GM12892 (cell line): ENCODE results near the gene FUZ.
A peak's percentile ranks its signal among the peaks of the same experiment; 100 is the strongest.

Experiments used
- DNase-seq: peaks from one replicate; pipeline ENCODE4 v3.0.0; 2011; ENCODE audit not compliant: insufficient read length
- FAIRE-seq: peaks from 2 replicates; lab custom pipeline; 2011; peaks lifted over from hg19 to GRCh38; lab: Jason Lieb, UNC
- POLR2A ChIP-seq: IDR thresholded peaks from 2 replicates; pipeline ENCODE4 v1.6.1; 2011; ENCODE audit warnings: low read depth, low read length, control low read depth
- POLR2AphosphoS5 ChIP-seq: IDR thresholded peaks from 2 replicates; pipeline ENCODE4 v1.6.1; 2011; ENCODE audit warnings: low read depth, low read length, control low read depth
- TAF1 ChIP-seq: IDR thresholded peaks from 2 replicates; pipeline ENCODE4 v1.6.1; 2011; ENCODE audit warnings: low read depth, mild to moderate bottlenecking, control low read depth, low read length, borderline replicate concordance

The FUZ gene

DNA sequence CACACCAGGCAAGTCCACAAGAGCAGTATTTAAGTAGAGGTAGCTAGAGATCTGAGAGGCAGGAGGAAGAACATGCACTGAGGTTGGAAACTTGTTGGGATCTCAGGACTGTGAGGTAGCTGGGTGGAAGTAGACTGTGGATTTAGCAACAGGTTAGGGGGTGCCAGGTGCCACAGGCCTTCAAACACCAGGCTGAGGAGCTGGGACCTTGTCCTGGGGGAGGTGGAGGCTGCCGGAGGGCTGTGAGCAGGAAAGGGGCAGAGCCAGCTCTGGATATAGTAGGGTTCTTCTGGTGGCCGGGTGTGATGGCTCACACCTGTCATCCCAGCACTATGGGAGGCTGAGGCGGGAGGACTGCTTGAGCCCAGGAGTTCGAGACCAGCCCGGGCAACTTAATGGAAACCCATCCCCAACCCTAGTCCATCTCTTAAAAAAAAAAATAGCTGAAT lies 3.1 kb downstream of the FUZ start:
- FAIRE-seq, result no peak
- no peak for TF ChIP-seq POLR2AphosphoS5
- TF ChIP-seq TAF1, result no peak
- no peak for TF ChIP-seq POLR2A

DNA sequence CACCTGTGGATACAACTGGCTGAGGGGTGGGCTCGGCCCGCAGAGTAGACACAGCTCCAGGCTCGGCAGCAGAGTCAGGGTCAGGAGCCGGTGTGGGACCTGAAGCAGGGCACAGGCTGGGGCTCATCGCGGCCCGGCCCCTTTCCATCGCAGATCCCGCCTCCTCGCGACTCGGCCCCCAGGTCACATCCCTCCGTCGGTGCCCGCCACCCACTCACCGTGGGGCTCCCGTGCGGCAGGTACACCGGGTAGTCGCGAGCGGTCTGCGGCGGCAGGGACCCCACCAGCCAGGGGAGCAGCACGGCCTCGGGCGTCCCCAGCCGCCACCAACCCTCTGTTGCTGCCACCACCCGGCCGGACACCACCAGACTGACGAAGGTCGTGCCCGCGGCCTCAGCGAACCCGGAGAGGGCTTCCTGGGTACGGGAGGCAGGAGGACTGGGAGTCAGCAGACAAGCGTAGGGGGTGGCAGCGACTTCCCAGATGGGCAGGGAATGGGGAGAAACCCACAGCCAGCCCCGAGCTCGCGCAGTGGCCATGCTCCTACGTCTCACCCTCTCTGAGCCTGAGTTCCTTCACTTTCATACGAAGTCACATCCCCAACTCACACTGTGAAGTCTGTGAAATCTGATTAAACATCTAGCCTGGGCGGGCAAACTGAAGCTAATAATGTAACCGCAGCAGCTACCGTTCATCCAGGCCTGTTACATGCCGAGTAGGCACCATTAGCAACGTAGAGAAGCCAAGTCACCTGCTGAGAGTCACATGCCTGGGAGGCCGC lies 3.7 kb downstream of the FUZ start:
- FAIRE-seq, result no peak
- DNase-seq, result no peak
- TF ChIP-seq POLR2AphosphoS5, result no peak
- TF ChIP-seq TAF1, result no peak
- no peak for TF ChIP-seq POLR2A

More for the DNA sequence above, 3.1 kb downstream of the FUZ start:
- DNase-seq, result no peak

DNA sequence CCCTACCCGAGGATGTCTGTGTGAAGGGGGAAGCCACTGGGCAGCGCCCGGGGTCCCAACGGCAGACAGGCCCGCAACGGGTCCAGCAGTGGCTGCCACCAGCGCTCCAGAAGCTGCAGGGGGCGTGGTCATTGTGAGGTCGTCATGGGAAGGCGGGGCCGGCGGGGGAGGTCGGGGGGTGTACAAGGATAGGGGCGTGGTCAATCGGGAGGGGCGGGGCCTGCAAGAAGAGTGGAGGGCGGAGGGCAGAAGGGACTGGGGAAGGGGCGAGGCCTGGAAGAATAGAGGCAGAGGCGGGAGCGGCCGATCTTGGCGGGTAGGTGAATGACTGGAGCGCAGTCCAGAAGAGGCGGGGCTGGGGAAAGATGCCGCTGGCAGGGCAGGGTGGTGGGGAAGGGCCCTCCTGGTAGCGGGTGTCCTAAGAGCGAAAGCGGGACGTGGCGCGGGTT lies 4.4 kb downstream of the FUZ start:
- peak; percentile 91 for DNase-seq
- no peak for TF ChIP-seq POLR2AphosphoS5
- no peak for TF ChIP-seq POLR2A
- TF ChIP-seq TAF1, result no peak
- peak; percentile 84 for FAIRE-seq

DNA sequence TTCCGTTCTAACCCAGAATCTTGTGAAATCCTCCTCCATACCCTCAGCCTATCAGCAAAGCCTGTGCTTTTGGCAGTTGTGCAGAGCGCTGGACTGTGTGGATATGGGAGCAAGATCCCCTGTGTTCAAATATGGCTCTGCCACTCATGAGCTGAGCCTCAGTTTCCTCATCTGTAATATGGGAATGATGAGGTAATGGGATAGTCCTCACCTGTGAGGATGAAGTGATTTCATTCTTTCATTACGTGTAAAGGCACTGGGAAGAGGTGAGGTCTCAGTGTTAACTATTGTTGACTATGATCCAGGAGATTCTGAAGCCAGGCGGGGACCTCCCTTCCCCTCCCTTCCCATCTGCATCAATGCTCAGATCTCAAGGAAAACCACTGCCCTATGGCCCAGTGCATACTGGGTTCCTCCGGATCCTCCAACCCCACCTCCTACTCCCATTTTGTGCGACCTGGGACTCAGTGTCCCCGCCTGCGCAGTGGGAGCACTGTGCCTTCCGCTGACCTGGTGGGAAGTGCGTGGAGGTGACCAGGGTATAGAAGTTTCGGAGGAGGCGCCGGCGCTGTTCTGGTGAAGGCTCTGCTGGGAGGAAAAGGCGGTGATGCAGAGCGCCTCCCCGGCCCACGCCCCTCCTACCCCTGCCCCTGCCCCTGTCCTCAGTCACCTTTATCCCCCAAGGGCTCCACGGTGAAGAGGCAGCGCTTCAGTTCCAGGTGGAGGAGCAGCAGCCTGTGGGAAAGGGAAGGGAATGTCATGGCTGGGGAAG lies 5.0 kb downstream of the FUZ start:
- DNase-seq (no peak), FAIRE-seq (peak; percentile 76)
- TF ChIP-seq POLR2AphosphoS5 (no peak), POLR2A (no peak), TAF1 (no peak)

DNA sequence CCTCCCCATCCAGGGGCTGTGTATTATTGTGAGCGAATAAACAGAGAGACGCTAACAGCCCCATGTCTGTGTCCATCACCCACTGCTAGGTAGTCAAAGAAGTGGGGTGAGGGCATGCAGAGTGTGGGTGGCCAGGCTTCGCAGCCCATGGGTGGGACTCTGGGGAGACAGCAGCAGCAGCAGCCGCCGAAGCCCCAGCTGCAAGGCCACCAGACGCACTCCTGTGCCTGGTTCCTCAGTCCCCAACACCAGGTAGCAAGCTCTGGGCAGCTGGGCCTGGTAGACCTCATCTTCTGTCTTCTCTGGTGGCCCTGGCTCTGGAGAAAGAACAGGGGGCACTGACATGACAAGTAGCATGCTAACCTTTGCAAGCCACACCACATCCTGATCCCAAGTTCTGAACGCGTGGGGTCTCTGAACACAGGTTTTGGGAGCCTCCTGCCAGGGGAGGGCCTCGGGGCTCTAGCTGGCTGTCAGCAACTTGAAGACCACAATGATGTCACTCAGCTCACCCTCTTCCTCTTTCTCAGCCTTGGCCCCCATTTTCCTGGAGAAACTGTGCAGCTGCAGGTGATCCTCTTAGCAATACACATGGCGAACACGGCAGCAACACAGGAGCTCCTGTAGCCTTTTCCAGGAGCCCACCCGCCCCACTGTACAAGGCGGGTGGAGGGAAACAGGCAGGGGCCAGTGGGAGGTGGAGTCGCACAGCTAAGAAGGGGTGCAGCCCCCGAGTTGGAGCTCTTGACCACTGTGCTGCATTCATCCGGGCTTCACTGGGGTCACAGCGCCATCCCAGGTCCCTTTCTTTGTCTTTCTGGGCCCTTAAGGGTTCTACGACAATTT lies 5.8 kb downstream of the FUZ start:
- FAIRE-seq (no peak), DNase-seq (no peak)
- no peak for TF ChIP-seq POLR2A
- no peak for TF ChIP-seq TAF1
- TF ChIP-seq POLR2AphosphoS5, result no peak

DNA sequence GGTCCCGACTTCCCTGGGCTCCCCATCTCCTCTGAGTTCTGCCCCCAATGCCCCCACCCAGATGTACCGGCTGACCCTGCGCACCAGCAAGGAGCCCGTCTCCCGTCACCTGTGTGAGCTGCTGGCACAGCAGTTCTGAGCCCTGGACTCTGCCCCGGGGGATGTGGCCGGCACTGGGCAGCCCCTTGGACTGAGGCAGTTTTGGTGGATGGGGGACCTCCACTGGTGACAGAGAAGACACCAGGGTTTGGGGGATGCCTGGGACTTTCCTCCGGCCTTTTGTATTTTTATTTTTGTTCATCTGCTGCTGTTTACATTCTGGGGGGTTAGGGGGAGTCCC lies 6.5 kb downstream of the FUZ start:
- no peak for TF ChIP-seq TAF1
- TF ChIP-seq POLR2A, result no peak
- TF ChIP-seq POLR2AphosphoS5, result no peak
- DNase-seq (no peak), FAIRE-seq (no peak)

DNA sequence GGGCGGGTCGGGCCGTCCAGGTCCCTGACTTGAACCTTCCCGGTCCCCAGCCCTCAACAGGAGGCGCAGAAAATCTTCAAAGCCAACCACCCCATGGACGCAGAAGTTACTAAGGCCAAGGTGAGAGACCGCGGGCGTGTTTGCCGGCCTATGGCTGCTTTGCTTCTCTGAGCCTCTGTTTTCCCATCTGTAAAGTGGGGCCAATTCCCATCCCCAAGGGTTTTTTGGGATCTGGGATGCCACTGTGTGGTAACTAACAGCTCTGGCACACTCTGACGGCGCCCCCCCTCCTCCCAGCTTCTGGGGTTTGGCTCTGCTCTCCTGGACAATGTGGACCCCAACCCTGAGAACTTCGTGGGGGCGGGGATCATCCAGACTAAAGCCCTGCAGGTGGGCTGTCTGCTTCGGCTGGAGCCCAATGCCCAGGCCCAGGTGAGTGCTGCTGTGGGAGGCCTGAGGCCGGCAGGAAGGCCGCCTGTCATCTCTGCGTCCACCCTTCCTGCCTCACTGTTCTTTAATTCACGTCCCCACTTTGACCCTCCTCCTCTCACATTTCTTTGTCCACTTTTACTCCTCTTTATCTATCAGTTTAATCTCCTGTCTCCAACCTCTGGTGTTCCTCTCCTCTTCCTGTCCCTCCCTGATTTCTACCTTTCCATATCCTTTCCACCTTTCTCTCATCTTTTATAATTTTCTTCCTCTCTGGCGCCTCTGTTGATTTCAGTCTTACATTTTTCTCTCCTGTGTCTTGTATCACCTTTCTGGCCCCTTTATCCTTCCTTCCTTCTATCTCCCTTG lies 7.1 kb downstream of the FUZ start:
- FAIRE-seq (no peak), DNase-seq (no peak)
- no peak for TF ChIP-seq TAF1
- no peak for TF ChIP-seq POLR2A
- no peak for TF ChIP-seq POLR2AphosphoS5

DNA sequence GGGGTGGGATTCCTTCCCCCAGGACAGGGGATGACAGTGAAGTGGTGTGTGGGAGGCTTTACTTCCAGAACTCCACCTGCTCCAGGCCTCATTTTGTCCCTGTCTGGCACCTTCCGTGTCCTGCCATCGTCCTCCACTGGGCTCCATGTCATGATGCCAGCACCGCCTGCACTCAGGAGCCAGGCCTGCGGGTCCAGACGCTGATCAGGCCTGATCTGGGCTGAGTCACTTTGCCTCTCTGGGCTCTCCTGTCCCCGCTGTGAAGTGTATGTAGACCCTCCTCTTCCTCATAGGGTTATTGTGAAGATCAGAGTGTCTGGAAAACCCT lies 9.6 kb downstream of the FUZ start:
- DNase-seq (no peak), FAIRE-seq (no peak)
- TF ChIP-seq TAF1, result no peak
- no peak for TF ChIP-seq POLR2A
- TF ChIP-seq POLR2AphosphoS5, result no peak

DNA sequence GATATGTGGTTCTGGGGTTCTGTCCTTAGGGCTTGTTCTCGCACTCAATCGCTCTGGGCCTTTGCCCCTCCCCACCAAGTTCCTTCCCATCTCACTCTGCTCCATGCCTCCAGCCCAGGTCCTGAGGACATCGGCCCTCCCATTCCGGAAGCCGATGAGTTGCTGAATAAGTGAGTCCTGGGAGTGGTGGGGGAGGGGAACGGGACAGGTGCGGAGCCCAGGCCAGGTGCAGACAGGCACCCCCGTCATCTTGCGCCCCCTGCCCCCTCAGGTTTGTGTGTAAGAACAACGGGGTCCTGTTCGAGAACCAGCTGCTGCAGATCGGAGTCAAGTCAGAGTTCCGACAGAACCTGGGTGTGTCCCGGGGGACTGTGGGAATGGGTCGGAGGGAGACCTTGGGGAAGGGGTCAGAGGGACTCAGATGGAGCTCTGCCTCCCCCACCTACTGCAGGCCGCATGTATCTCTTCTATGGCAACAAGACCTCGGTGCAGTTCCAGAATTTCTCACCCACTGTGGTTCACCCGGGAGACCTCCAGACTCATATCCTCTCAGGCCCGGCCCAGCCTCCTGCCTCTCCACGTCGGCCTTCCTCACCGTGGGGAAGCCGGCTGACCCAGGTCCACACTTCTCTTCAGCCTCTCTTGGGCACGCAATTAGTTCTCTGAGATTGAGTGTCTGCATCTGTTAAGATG lies 10.1 kb downstream of the FUZ start:
- FAIRE-seq, result no peak
- no peak for TF ChIP-seq POLR2AphosphoS5
- no peak for TF ChIP-seq TAF1
- no peak for TF ChIP-seq POLR2A
- DNase-seq, result no peak
